ENCODE measurements around the gene SESN3.

Gene SESN3

GRCh38 chr11:95269036-95269819 is 38.2 kb upstream of the SESN3 start:
- H3K27me3 ChIP-seq (replicated peaks; ENCODE audit: control insufficient read depth, insufficient read depth, low read length): 0 out of 2 replicates have a peak, but pooled peaks cover 1% of the 10 kb centered on the region
- H3K4me3 ChIP-seq (replicated peaks; ENCODE audit: low read depth, low read length): no peak overlapping the region
- no peak for DNase-seq (ENCODE audit: extremely low read depth, insufficient read length)
- no peak for TF ChIP-seq CTCF (IDR thresholded peaks at IDR 0.05; ENCODE audit: insufficient read depth, low read length, poor library complexity, severe bottlenecking)
- H3K36me3 ChIP-seq (ENCODE audit: control insufficient read depth, insufficient read depth, low read length): no peaks in the 10 kb centered on the region

GRCh38 chr11:95268391-95268790 is 37.4 kb upstream of the SESN3 start:
- DNase-seq (ENCODE audit: extremely low read depth, insufficient read length): no peak
- Histone ChIP-seq H3K27me3 (replicated peaks; ENCODE audit: control insufficient read depth, insufficient read depth, low read length) (0 out of 2 replicates have a peak, but pooled peaks cover 1% of the 10 kb centered on the region), H3K4me3 (replicated peaks; ENCODE audit: low read depth, low read length) (no peak overlapping the region), H3K36me3 (ENCODE audit: control insufficient read depth, insufficient read depth, low read length) (no peaks in the 10 kb centered on the region)
- TF ChIP-seq CTCF (IDR thresholded peaks at IDR 0.05; ENCODE audit: insufficient read depth, low read length, poor library complexity, severe bottlenecking): no peak

GRCh38 chr11:95267601-95268213 is 36.7 kb upstream of the SESN3 start:
- Histone ChIP-seq H3K36me3 (ENCODE audit: control insufficient read depth, insufficient read depth, low read length) (no peaks in the 10 kb centered on the region), H3K4me3 (replicated peaks; ENCODE audit: low read depth, low read length) (no peak overlapping the region), H3K27me3 (replicated peaks; ENCODE audit: control insufficient read depth, insufficient read depth, low read length) (0 out of 2 replicates have a peak, but pooled peaks cover 1% of the 10 kb centered on the region)
- DNase-seq (ENCODE audit: extremely low read depth, insufficient read length): no peak
- no peak for TF ChIP-seq CTCF (IDR thresholded peaks at IDR 0.05; ENCODE audit: insufficient read depth, low read length, poor library complexity, severe bottlenecking)

GRCh38 chr11:95266751-95267374 is 35.9 kb upstream of the SESN3 start:
- no peak for TF ChIP-seq CTCF (IDR thresholded peaks at IDR 0.05; ENCODE audit: insufficient read depth, low read length, poor library complexity, severe bottlenecking)

GRCh38 chr11:95264881-95265280 is 33.9 kb upstream of the SESN3 start:
- TF ChIP-seq CTCF (IDR thresholded peaks at IDR 0.05; ENCODE audit: insufficient read depth, low read length, poor library complexity, severe bottlenecking): no peak
- 0 out of 2 replicates have a peak, but pooled peaks cover 1% of the 10 kb centered on the region for H3K27me3 ChIP-seq (replicated peaks; ENCODE audit: control insufficient read depth, insufficient read depth, low read length)
- H3K36me3 ChIP-seq (ENCODE audit: control insufficient read depth, insufficient read depth, low read length): no peaks in the 10 kb centered on the region
- no peak for DNase-seq (ENCODE audit: extremely low read depth, insufficient read length)
- H3K4me3 ChIP-seq (replicated peaks; ENCODE audit: low read depth, low read length): no peak overlapping the region

More at GRCh38 chr11:95266751-95267374, 35.9 kb upstream of the SESN3 start:
- Histone ChIP-seq H3K4me3 (replicated peaks; ENCODE audit: low read depth, low read length) (no peak overlapping the region), H3K36me3 (ENCODE audit: control insufficient read depth, insufficient read depth, low read length) (no peaks in the 10 kb centered on the region), H3K27me3 (replicated peaks; ENCODE audit: control insufficient read depth, insufficient read depth, low read length) (0 out of 2 replicates have a peak, but pooled peaks cover 1% of the 10 kb centered on the region)
- no peak for DNase-seq (ENCODE audit: extremely low read depth, insufficient read length)
